H9 (cell line): ENCODE measurements around the gene PKDCC. TPM values are rescaled to one million over a fixed set of nuclear protein-coding genes. Genes with fewer than 3 reads are reported as not detected.

Experiments
- DNase-seq: peaks from one replicate; pipeline ENCODE4 v3.0.0-alpha.2; 2017
- H2AFZ ChIP-seq: one replicate; pipeline ENCODE4 v1.6.1; 2013; ENCODE audit warnings: mild to moderate bottlenecking, low read length, control low read depth, moderate library complexity
- H2AK5ac ChIP-seq: 2 replicates; pipeline ENCODE4 v1.6.1; 2013; ENCODE audit warnings: low read length, control low read depth, mixed read lengths; ENCODE audit not compliant: insufficient read length
- H2BK120ac ChIP-seq: one replicate; pipeline ENCODE4 v1.6.1; 2013; ENCODE audit warnings: low read depth, mild to moderate bottlenecking, low read length, control low read depth, inconsistent platforms; ENCODE audit not compliant: poor library complexity, severe bottlenecking
- H2BK12ac ChIP-seq: 2 replicates; pipeline ENCODE4 v1.6.1; 2013; ENCODE audit warnings: low read length, control low read depth, mixed read lengths, low read depth; ENCODE audit not compliant: insufficient read length
- H2BK15ac ChIP-seq: 2 replicates; pipeline ENCODE4 v1.6.1; 2013; ENCODE audit warnings: low read depth, low read length, control low read depth
- H2BK20ac ChIP-seq: one replicate; pipeline ENCODE4 v1.6.1; 2013; ENCODE audit warnings: low read depth, mild to moderate bottlenecking, low read length, control low read depth, inconsistent platforms; ENCODE audit not compliant: poor library complexity, severe bottlenecking
- H2BK5ac ChIP-seq: 2 replicates; pipeline ENCODE4 v1.6.1; 2013; ENCODE audit warnings: low read length, control low read depth, mixed read lengths; ENCODE audit not compliant: insufficient read length
- H3K14ac ChIP-seq: 2 replicates; pipeline ENCODE4 v1.6.1; 2013; ENCODE audit warnings: low read length, control low read depth; ENCODE audit not compliant: insufficient read depth
- H3K18ac ChIP-seq: 2 replicates; pipeline ENCODE4 v1.6.1; 2013; ENCODE audit warnings: low read depth, mild to moderate bottlenecking, mixed read lengths, low read length, control low read depth; ENCODE audit not compliant: insufficient read length
- H3K23ac ChIP-seq: 2 replicates; pipeline ENCODE4 v1.6.1; 2013; ENCODE audit warnings: low read length, control low read depth, mixed read lengths, low read depth; ENCODE audit not compliant: insufficient read length
- H3K23me2 ChIP-seq: 2 replicates; pipeline ENCODE4 v1.6.1; 2013; ENCODE audit warnings: low read depth, mild to moderate bottlenecking, mixed read lengths, low read length, control low read depth; ENCODE audit not compliant: insufficient read length, poor library complexity, severe bottlenecking
- H3K27ac ChIP-seq: 2 replicates; pipeline ENCODE4 v1.5.1; 2013; ENCODE audit warnings: low read length, control low read depth, mixed read lengths, low read depth; ENCODE audit not compliant: insufficient read length
- H3K27me3 ChIP-seq: 2 replicates; pipeline ENCODE4 v1.6.1; 2013; ENCODE audit warnings: low read length, control low read depth, inconsistent platforms; ENCODE audit not compliant: insufficient read depth
- H3K4ac ChIP-seq: 2 replicates; pipeline ENCODE4 v1.6.1; 2013; ENCODE audit warnings: low read depth, mild to moderate bottlenecking, control low read depth, inconsistent platforms, low read length, moderate library complexity
- H3K4me1 ChIP-seq: 2 replicates; pipeline ENCODE4 v1.6.1; 2013; ENCODE audit warnings: low read length, control low read depth, inconsistent platforms; ENCODE audit not compliant: insufficient read depth
- H3K4me2 ChIP-seq: 2 replicates; pipeline ENCODE4 v1.6.1; 2013; ENCODE audit warnings: low read length, control low read depth, mixed read lengths; ENCODE audit not compliant: insufficient read length, insufficient read depth
- H3K56ac ChIP-seq: 2 replicates; pipeline ENCODE4 v1.6.1; 2013; ENCODE audit warnings: low read depth, mild to moderate bottlenecking, mixed read lengths, low read length, control low read depth; ENCODE audit not compliant: insufficient read length
- H3K79me1 ChIP-seq: 2 replicates; pipeline ENCODE4 v1.6.1; 2013; ENCODE audit warnings: low read depth, mild to moderate bottlenecking, moderate library complexity, low read length, control low read depth, inconsistent platforms; ENCODE audit not compliant: insufficient read depth, poor library complexity, severe bottlenecking
- H3K79me2 ChIP-seq: 2 replicates; pipeline ENCODE4 v1.6.1; 2013; ENCODE audit warnings: low read length, control low read depth, inconsistent platforms; ENCODE audit not compliant: insufficient read depth
- H3K9ac ChIP-seq: 2 replicates; pipeline ENCODE4 v1.6.1; 2013; ENCODE audit warnings: low read length, control low read depth, mixed read lengths; ENCODE audit not compliant: insufficient read length; ENCODE audit errors: extremely low read depth
- H3K9me3 ChIP-seq: one replicate; pipeline ENCODE4 v1.6.1; 2013; ENCODE audit warnings: low read depth, low read length, inconsistent platforms; ENCODE audit not compliant: control insufficient read depth
- H3T11ph ChIP-seq: one replicate; pipeline ENCODE4 v1.6.1; 2013; ENCODE audit warnings: mild to moderate bottlenecking, low read length, control low read depth, inconsistent platforms
- H4K20me1 ChIP-seq: one replicate; pipeline ENCODE4 v1.6.1; 2013; ENCODE audit not compliant: control insufficient read depth, insufficient read length, insufficient read depth
- H4K5ac ChIP-seq: 2 replicates; pipeline ENCODE4 v1.6.1; 2013; ENCODE audit warnings: low read depth, mild to moderate bottlenecking, mixed read lengths, low read length, control low read depth; ENCODE audit not compliant: insufficient read length
- H4K8ac ChIP-seq: replicated peaks from 2 replicates; pipeline ENCODE4 v1.6.1; 2013; ENCODE audit warnings: low read length, control low read depth, mixed read lengths, low read depth; ENCODE audit not compliant: insufficient read length
- H4K91ac ChIP-seq: 2 replicates; pipeline ENCODE4 v1.6.1; 2013; ENCODE audit warnings: low read depth, mild to moderate bottlenecking, moderate library complexity, mixed read lengths, low read length, control low read depth; ENCODE audit not compliant: insufficient read length
- H3K27ac Mint-ChIP-seq, 3 experiments: 2 replicates in 2 of 3; 3 replicates in 1 of 3; pipeline ENCODE4 v1.8.0; 2020 to 2021; ENCODE audit warnings: mixed read lengths in 3 of 3, mild to moderate bottlenecking in 1 of 3, moderate library complexity in 1 of 3
- H3K27me3 Mint-ChIP-seq: 2 replicates; pipeline ENCODE4 v1.8.0; 2021; ENCODE audit warnings: low read depth, mild to moderate bottlenecking, moderate library complexity, mixed read lengths
- H3K36me3 Mint-ChIP-seq, 3 experiments: 2 replicates in 2 of 3; 3 replicates in 1 of 3; pipeline ENCODE4 v1.8.0; 2020 to 2021; ENCODE audit warnings: low read depth in 3 of 3, mixed read lengths in 3 of 3; ENCODE audit not compliant: insufficient read depth in 1 of 3
- H3K4me1 Mint-ChIP-seq, 2 experiments: 2 replicates each; pipeline ENCODE4 v1.8.0; 2020; ENCODE audit warnings: mixed read lengths in 2 of 2
- H3K4me3 Mint-ChIP-seq, 2 experiments: 2 replicates in 1 of 2; 3 replicates in 1 of 2; pipeline ENCODE4 v1.8.0; 2020 to 2021; ENCODE audit warnings: mild to moderate bottlenecking in 2 of 2, mixed read lengths in 2 of 2, moderate library complexity in 1 of 2
- H3K9me3 Mint-ChIP-seq, 2 experiments: 2 replicates in 1 of 2; 3 replicates in 1 of 2; pipeline ENCODE4 v1.8.0; 2020; ENCODE audit warnings: mild to moderate bottlenecking in 2 of 2, mixed read lengths in 2 of 2, moderate library complexity in 1 of 2
- CTCF ChIP-seq: fragments of 200-600 bp; sonication (generic); conservative IDR thresholded peaks from 3 replicates; pipeline ENCODE4 v1.8.0; 2021; ENCODE audit warnings: antibody characterized with exemption, mild to moderate bottlenecking
- WGBS: extraction: QIAGEN DNeasy Blood & Tissue Kit; methylation state at CpG from one replicate; pipeline ENCODE4 v1.1.7; 2013; ENCODE audit warnings: missing lambda C conversion rate, low lambda C conversion rate, mixed read lengths; ENCODE audit not compliant: insufficient read length; ENCODE audit errors: extremely low coverage; 5-methylcytosine and 5-hydroxymethylcytosine counted together
- total RNA-seq: library from RNA; stranded (reverse); gene quantifications from 2 replicates; pipeline ENCODE4 v1.2.1, GENCODE V29; 2021

Gene PKDCC
- total RNA-seq, 1 experiment from 2014 or later = 134 TPM

GRCh38 chr2:42042631-42043355, 5.0 kb upstream of the PKDCC start:
- Mint-ChIP-seq H3K4me1 (peaks cover 53 to 54% of the 10 kb centered on the region in 2 experiments), H3K27ac (peak overlapping the region in 2 of 3 experiments; percentile 15 to 32; a peak in 3 of 7 replicates), H3K36me3 (peaks cover 0 to 5% (median 0%) of the 10 kb centered on the region in 3 experiments; a peak in 1 of 7 replicates), H3K9me3 (no peaks in the 10 kb centered on the region; a peak in 1 of 5 replicates), H3K4me3 (peak overlapping the region in 1 of 2 experiments; percentile 24; a peak in 2 of 5 replicates), H3K27me3 (peaks cover 5% of the 10 kb centered on the region)
- no peak overlapping the region for H3K27ac ChIP-seq
- no peak overlapping the region for H4K8ac ChIP-seq
- no peak overlapping the region for H2BK5ac ChIP-seq
- DNase-seq = no peak
- no peak overlapping the region for H2BK20ac ChIP-seq
- WGBS = no CpG with 5 or more reads among the region's 11 CpGs
- no peak overlapping the region for H3T11ph ChIP-seq
- H4K5ac ChIP-seq = no peak overlapping the region
- H2BK120ac ChIP-seq = no peak overlapping the region
- no peaks in the 10 kb centered on the region for H3K79me1 ChIP-seq
- peaks cover 5% of the 10 kb centered on the region for H3K23me2 ChIP-seq
- H3K56ac ChIP-seq = no peak overlapping the region
- no peak overlapping the region for H3K4ac ChIP-seq
- H2BK15ac ChIP-seq = no peak overlapping the region
- H3K79me2 ChIP-seq = no peaks in the 10 kb centered on the region
- no peak overlapping the region for H3K23ac ChIP-seq
- H3K4me2 ChIP-seq = no peak overlapping the region
- no peak overlapping the region for H4K91ac ChIP-seq
- no peak overlapping the region for H2AFZ ChIP-seq
- H3K18ac ChIP-seq = no peak overlapping the region
- no peaks in the 10 kb centered on the region for H3K27me3 ChIP-seq
- TF ChIP-seq CTCF = no peak
- H3K4me1 ChIP-seq = peaks cover 3% of the 10 kb centered on the region; the same call in 1 of the 2 replicates
- no peak overlapping the region for H3K9ac ChIP-seq
- no peaks in the 10 kb centered on the region for H3K9me3 ChIP-seq
- H2AK5ac ChIP-seq = no peak overlapping the region
- no peak overlapping the region for H3K14ac ChIP-seq
- H4K20me1 ChIP-seq = no peaks in the 10 kb centered on the region
- no peak overlapping the region for H2BK12ac ChIP-seq
